ENCODE data around the gene BHLHE41.

BHLHE41 gene

GRCh38 chr12:26162174-26162573, 37.3 kb upstream of the BHLHE41 start:
- TF ChIP-seq EZH2phosphoT487 (IDR thresholded peaks at IDR 0.05; ENCODE audit: borderline replicate concordance) (no peak), CTCF (conservative IDR thresholded peaks at IDR 0.05; ENCODE audit: low read length) (no peak)
- no peak overlapping the region for H3K9ac ChIP-seq (ENCODE audit: low read depth, low read length, poor library complexity, severe bottlenecking)
- no peaks in the 10 kb centered on the region for H3K9me3 ChIP-seq (ENCODE audit: insufficient read depth, low read depth, low read length)
- no peak overlapping the region for H2AFZ ChIP-seq (ENCODE audit: low read length)
- no peaks in the 10 kb centered on the region for H3F3A ChIP-seq (ENCODE audit: low read depth)
- no peaks in the 10 kb centered on the region for H3K79me2 ChIP-seq (ENCODE audit: insufficient read depth, low read length)
- H3K4me2 ChIP-seq (ENCODE audit: low read depth, low read length, poor library complexity, severe bottlenecking): no peak overlapping the region
- H3K9me2 ChIP-seq (replicated peaks; ENCODE audit: low read depth, low read length): no peaks in the 10 kb centered on the region
- H3K4me1 ChIP-seq (ENCODE audit: insufficient read depth, low read length, poor library complexity, severe bottlenecking): no peaks in the 10 kb centered on the region
- H3K27me3 ChIP-seq (ENCODE audit: insufficient read depth, low read length, poor library complexity, severe bottlenecking): no peaks in the 10 kb centered on the region
- H4K20me1 ChIP-seq (ENCODE audit: insufficient read depth, low read length, poor library complexity, severe bottlenecking): no peaks in the 10 kb centered on the region
- H3K36me3 ChIP-seq (ENCODE audit: insufficient read depth, low read length): no peaks in the 10 kb centered on the region
- no peak overlapping the region for H3K4me3 ChIP-seq (ENCODE audit: low read length, poor library complexity, severe bottlenecking)

GRCh38 chr12:26158078-26158764, 33.4 kb upstream of the BHLHE41 start:
- no peaks in the 10 kb centered on the region for H3K9me2 ChIP-seq (replicated peaks; ENCODE audit: low read depth, low read length)
- no peaks in the 10 kb centered on the region for H3F3A ChIP-seq (ENCODE audit: low read depth)
- H2AFZ ChIP-seq (ENCODE audit: low read length): 0 out of 2 replicates have a peak overlapping the region, but pooled peaks have one; percentile 32
- no peaks in the 10 kb centered on the region for H3K27me3 ChIP-seq (ENCODE audit: insufficient read depth, low read length, poor library complexity, severe bottlenecking)
- no peak overlapping the region for H3K4me3 ChIP-seq (ENCODE audit: low read length, poor library complexity, severe bottlenecking)
- H3K4me1 ChIP-seq (ENCODE audit: insufficient read depth, low read length, poor library complexity, severe bottlenecking): no peaks in the 10 kb centered on the region
- no peak for TF ChIP-seq EZH2phosphoT487 (IDR thresholded peaks at IDR 0.05; ENCODE audit: borderline replicate concordance)
- peak; percentile 38 for TF ChIP-seq CTCF (conservative IDR thresholded peaks at IDR 0.05; ENCODE audit: low read length)
- H4K20me1 ChIP-seq (ENCODE audit: insufficient read depth, low read length, poor library complexity, severe bottlenecking): no peaks in the 10 kb centered on the region
- no peak overlapping the region for H3K4me2 ChIP-seq (ENCODE audit: low read depth, low read length, poor library complexity, severe bottlenecking)
- no peaks in the 10 kb centered on the region for H3K36me3 ChIP-seq (ENCODE audit: insufficient read depth, low read length)
- no peaks in the 10 kb centered on the region for H3K9me3 ChIP-seq (ENCODE audit: insufficient read depth, low read depth, low read length)
- H3K79me2 ChIP-seq (ENCODE audit: insufficient read depth, low read length): no peaks in the 10 kb centered on the region
- H3K9ac ChIP-seq (ENCODE audit: low read depth, low read length, poor library complexity, severe bottlenecking): no peak overlapping the region

GRCh38 chr12:26157001-26157400, 32.2 kb upstream of the BHLHE41 start:
- Histone ChIP-seq H3K4me2 (ENCODE audit: low read depth, low read length, poor library complexity, severe bottlenecking) (no peak overlapping the region), H3K9me3 (ENCODE audit: insufficient read depth, low read depth, low read length) (no peaks in the 10 kb centered on the region), H3K36me3 (ENCODE audit: insufficient read depth, low read length) (no peaks in the 10 kb centered on the region), H2AFZ (ENCODE audit: low read length) (peak overlapping the region; percentile 49), H3F3A (ENCODE audit: low read depth) (no peaks in the 10 kb centered on the region), H3K4me3 (ENCODE audit: low read length, poor library complexity, severe bottlenecking) (no peak overlapping the region), H3K9ac (ENCODE audit: low read depth, low read length, poor library complexity, severe bottlenecking) (no peak overlapping the region), H3K9me2 (replicated peaks; ENCODE audit: low read depth, low read length) (no peaks in the 10 kb centered on the region), H3K79me2 (ENCODE audit: insufficient read depth, low read length) (no peaks in the 10 kb centered on the region), H3K4me1 (ENCODE audit: insufficient read depth, low read length, poor library complexity, severe bottlenecking) (no peaks in the 10 kb centered on the region), H3K27me3 (ENCODE audit: insufficient read depth, low read length, poor library complexity, severe bottlenecking) (no peaks in the 10 kb centered on the region), H4K20me1 (ENCODE audit: insufficient read depth, low read length, poor library complexity, severe bottlenecking) (no peaks in the 10 kb centered on the region)
- TF ChIP-seq EZH2phosphoT487 (IDR thresholded peaks at IDR 0.05; ENCODE audit: borderline replicate concordance) (no peak), CTCF (conservative IDR thresholded peaks at IDR 0.05; ENCODE audit: low read length) (no peak)

All from Loucy (cell line).